GM12801 (cell line): ENCODE measurements around the gene PPP1R14D.

Source experiments
- CTCF ChIP-seq: IDR thresholded peaks from one replicate; pipeline ENCODE4 v1.5.1; 2011; ENCODE audit warnings: control low read depth; ENCODE audit not compliant: insufficient read length; ENCODE audit errors: extremely low read depth

Gene PPP1R14D

GRCh38 chr15:40775007-40775406, 53.5 kb downstream of the PPP1R14D start:
- TF ChIP-seq CTCF: no peak

- no peak for TF ChIP-seq CTCF
Measured at GRCh38 chr15:40773902-40774301, 54.6 kb downstream of the PPP1R14D start.

- no peak for TF ChIP-seq CTCF
Measured at GRCh38 chr15:40773496-40773895, 55.0 kb downstream of the PPP1R14D start.

GRCh38 chr15:40772014-40772413, 56.5 kb downstream of the PPP1R14D start:
- TF ChIP-seq CTCF: no peak

GRCh38 chr15:40771242-40771641, 57.3 kb downstream of the PPP1R14D start:
- TF ChIP-seq CTCF: no peak

GRCh38 chr15:40770147-40770721, 58.3 kb downstream of the PPP1R14D start:
- no peak for TF ChIP-seq CTCF

GRCh38 chr15:40769274-40770146, 59.0 kb downstream of the PPP1R14D start, which contains the start of gene C15orf62:
C15orf62 (plus strand) TSS chr15:40769980; CDS start chr15:40770496, 516 bp downstream.
- TF ChIP-seq CTCF: no peak
